HEK293T (cell line): ENCODE data around the gene SLC16A3.

Source experiments
- CTCF ChIA-PET: fragments of 350-600 bp; formaldehyde crosslinking; extraction: SDS; loops from one replicate; lab custom pipeline; 2021; ENCODE audit warnings: antibody characterized with exemption, inconsistent platforms; lab: Yijun Ruan, JAX
- POLR2A ChIA-PET: fragments of 350-600 bp; formaldehyde crosslinking; extraction: SDS; loops from one replicate; lab custom pipeline; 2020; ENCODE audit warnings: antibody characterized with exemption, inconsistent platforms; lab: Yijun Ruan, JAX
- DNase-seq: peaks from one replicate; pipeline ENCODE4 v3.0.0; 2012; ENCODE audit warnings: mixed read lengths; ENCODE audit errors: extremely low spot score
- ARNT ChIP-seq: fragments of 450-650 bp; IDR thresholded peaks from 2 replicates; pipeline ENCODE4 v1.6.1; 2017; ENCODE audit warnings: mild to moderate bottlenecking
- BHLHE40 ChIP-seq: fragments of 450-650 bp; IDR thresholded peaks from 2 replicates; pipeline ENCODE4 v1.6.1; 2016; ENCODE audit warnings: mild to moderate bottlenecking, moderate library complexity, borderline replicate concordance
- CTBP1 ChIP-seq: fragments of 450-650 bp; IDR thresholded peaks from 2 replicates; pipeline ENCODE4 v1.6.1; 2016; ENCODE audit warnings: borderline replicate concordance
- ELF4 ChIP-seq: fragments of 450-650 bp; IDR thresholded peaks from 2 replicates; pipeline ENCODE4 v1.6.1; 2017; ENCODE audit warnings: antibody characterized with exemption
- FOXA1 ChIP-seq: fragments of 450-650 bp; IDR thresholded peaks from 2 replicates; pipeline ENCODE4 v1.6.1; 2016; ENCODE audit warnings: mild to moderate bottlenecking
- FOXK2 ChIP-seq: fragments of 450-650 bp; IDR thresholded peaks from 2 replicates; pipeline ENCODE4 v1.6.1; 2016; ENCODE audit warnings: mild to moderate bottlenecking
- FOXM1 ChIP-seq: fragments of 450-650 bp; IDR thresholded peaks from 2 replicates; pipeline ENCODE4 v1.6.1; 2017; ENCODE audit warnings: mild to moderate bottlenecking, borderline replicate concordance
- HDGF ChIP-seq: fragments of 450-650 bp; IDR thresholded peaks from 2 replicates; pipeline ENCODE4 v1.6.1; 2017; ENCODE audit warnings: antibody characterized with exemption, borderline replicate concordance
- L3MBTL2 ChIP-seq: fragments of 450-650 bp; conservative IDR thresholded peaks from 2 replicates; pipeline ENCODE4 v1.6.1; 2016; ENCODE audit warnings: mild to moderate bottlenecking
- LEF1 ChIP-seq: fragments of 450-650 bp; IDR thresholded peaks from 2 replicates; pipeline ENCODE4 v1.6.1; 2017; ENCODE audit warnings: mild to moderate bottlenecking, borderline replicate concordance
- NFRKB ChIP-seq: fragments of 450-650 bp; IDR thresholded peaks from 2 replicates; pipeline ENCODE4 v1.6.1; 2016; ENCODE audit warnings: mild to moderate bottlenecking, moderate library complexity
- PKNOX1 ChIP-seq: fragments of 450-650 bp; IDR thresholded peaks from 2 replicates; pipeline ENCODE4 v1.6.1; 2016
- SP1 ChIP-seq: fragments of 450-650 bp; IDR thresholded peaks from 2 replicates; pipeline ENCODE4 v1.6.1; 2017
- SUZ12 ChIP-seq: fragments of 450-650 bp; IDR thresholded peaks from 2 replicates; pipeline ENCODE4 v1.6.1; 2016; ENCODE audit warnings: mild to moderate bottlenecking
- TARDBP ChIP-seq: fragments of 450-650 bp; IDR thresholded peaks from 2 replicates; pipeline ENCODE4 v1.6.1; 2016
- ZNF384 ChIP-seq: fragments of 450-650 bp; IDR thresholded peaks from 2 replicates; pipeline ENCODE4 v1.6.1; 2016

SLC16A3 gene

GRCh38 chr17:82234211-82235055 is 5.6 kb downstream of the SLC16A3 start:
- TF ChIP-seq CTBP1 (no peak), ELF4 (no peak), FOXA1 (no peak), TARDBP (no peak), L3MBTL2 (no peak), ZNF384 (no peak), BHLHE40 (no peak), NFRKB (no peak), SP1 (no peak), SUZ12 (no peak), HDGF (no peak), FOXM1 (no peak), ARNT (no peak)
- no peak for DNase-seq
- ChIA-PET POLR2A (no interaction called here), CTCF (no interaction called here)

- TF ChIP-seq NFRKB: no peak
- TF ChIP-seq SP1: no peak
- TF ChIP-seq LEF1: no peak
- no peak for TF ChIP-seq FOXM1
- TF ChIP-seq ELF4: no peak
- no peak for TF ChIP-seq FOXK2
- TF ChIP-seq ZNF384: no peak
- TF ChIP-seq FOXA1: no peak
- TF ChIP-seq BHLHE40: no peak
- no peak for DNase-seq
- POLR2A ChIA-PET: interaction anchor here (1.9 kb wide), 1 partner anchor 57 kb away, joined by 13 read pairs; no protein-coding TSS in a partner anchor
- CTCF ChIA-PET: interaction anchor here (0.7 to 2.1 kb wide), 8 partner anchors 9 to 174 kb away, joined by 3 to 8 read pairs (median 6); no protein-coding TSS in a partner anchor
Observed at GRCh38 chr17:82235056-82235774, 6.4 kb downstream of the SLC16A3 start.

- DNase-seq: no peak
- CTCF ChIA-PET: interaction anchor here (0.7 to 2.1 kb wide), 9 partner anchors 9 to 174 kb away, joined by 3 to 8 read pairs (median 5); no protein-coding TSS in a partner anchor
- POLR2A ChIA-PET: interaction anchor here (0.6 to 1.9 kb wide), 3 partner anchors 19 to 56 kb away, joined by 3 to 13 read pairs (median 4); no protein-coding TSS in a partner anchor
- TF ChIP-seq FOXK2 (no peak), SUZ12 (no peak), FOXM1 (no peak), SP1 (no peak), TARDBP (no peak), FOXA1 (no peak), L3MBTL2 (no peak), HDGF (no peak), BHLHE40 (no peak), PKNOX1 (no peak), ARNT (no peak)
Observed at GRCh38 chr17:82235775-82236141, 6.9 kb downstream of the SLC16A3 start.

GRCh38 chr17:82236142-82236971 is 7.5 kb downstream of the SLC16A3 start:
- CTCF ChIA-PET: interaction anchor here (0.6 to 2.1 kb wide), 13 partner anchors 8 to 173 kb away, joined by 3 to 8 read pairs (median 4); no protein-coding TSS in a partner anchor
- TF ChIP-seq NFRKB (no peak), TARDBP (no peak), ARNT (no peak), FOXK2 (no peak), HDGF (no peak), LEF1 (no peak), CTBP1 (no peak), ELF4 (no peak), FOXM1 (no peak), BHLHE40 (no peak)
- DNase-seq: peak; percentile 80
- POLR2A ChIA-PET: interaction anchor here (0.6 to 1.9 kb wide), 4 partner anchors 10 to 56 kb away, joined by 3 to 13 read pairs (median 4); no protein-coding TSS in a partner anchor

GRCh38 chr17:82237083-82237745 is 8.4 kb downstream of the SLC16A3 start:
- DNase-seq: no peak
- no peak for TF ChIP-seq HDGF
- POLR2A ChIA-PET: interaction anchor here (1.9 kb wide), 1 partner anchor 55 kb away, joined by 13 read pairs; no protein-coding TSS in a partner anchor
- CTCF ChIA-PET: interaction anchor here (0.6 to 2.1 kb wide), 8 partner anchors 11 to 112 kb away, joined by 3 to 8 read pairs (median 3); no protein-coding TSS in a partner anchor

- TF ChIP-seq TARDBP (no peak), L3MBTL2 (no peak), CTBP1 (no peak), ELF4 (no peak), ARNT (no peak), SUZ12 (no peak)
- DNase-seq: no peak
- POLR2A ChIA-PET: no interaction called here
- CTCF ChIA-PET: interaction anchor here (0.7 to 0.8 kb wide), 2 partner anchors 9 to 54 kb away, joined by 3 read pairs; partner anchors contain the start of gene SLC16A3
Observed at GRCh38 chr17:82237746-82238471, 9.1 kb downstream of the SLC16A3 start.
